ENCODE measurements around the gene BCOR. TPM values are rescaled to one million over a fixed set of nuclear protein-coding genes. Genes with fewer than 3 reads are reported as not detected.

BCOR gene
- total RNA-seq, 4 donors from 2014 or later, result 30.9 to 67.4 (median 42.4) TPM

- Histone ChIP-seq H3K9me3 (no peaks in the 10 kb centered on the region), H3K27me3 (no peaks in the 10 kb centered on the region), H3K27ac (no peak overlapping the region), H3K4me1 (no peaks in the 10 kb centered on the region), H3K36me3 (peaks cover 5 to 17% of the 10 kb centered on the region in 2 donors), H3K4me3 (replicated peaks in 1 of 3) (no peak overlapping the region)
- DNase-seq, result no peak
- intact Hi-C loops (cut with DNase I), result no loop called here
- TF ChIP-seq CTCF (IDR thresholded peaks at IDR 0.05) (no peak), POLR2A (IDR thresholded peaks at IDR 0.05) (no peak)
- 85 to 92% methylated on average over 12 to 13 of the region's 30 CpGs for WGBS, 2 donors
These were observed 35.8 kb downstream of the BCOR start for GRCh38 chrX:40061871-40062524.

GRCh38 chrX:40061005-40061404 is 36.8 kb downstream of the BCOR start:
- Histone ChIP-seq H3K27me3 (no peaks in the 10 kb centered on the region), H3K9me3 (no peaks in the 10 kb centered on the region), H3K27ac (no peak overlapping the region), H3K4me3 (replicated peaks in 1 of 3) (no peak overlapping the region), H3K36me3 (peaks cover 13 to 20% of the 10 kb centered on the region in 2 donors), H3K4me1 (no peaks in the 10 kb centered on the region)
- peak in 1 of 2 donors; percentile 7 for DNase-seq
- 82 to 89% methylated on average over 7 to 9 of the region's 10 CpGs for WGBS, 2 donors
- intact Hi-C loops (cut with DNase I), result no loop called here
- no peak for TF ChIP-seq CTCF (IDR thresholded peaks at IDR 0.05)
- TF ChIP-seq POLR2A (IDR thresholded peaks at IDR 0.05), result no peak

GRCh38 chrX:40060356-40060845 is 37.4 kb downstream of the BCOR start:
- Histone ChIP-seq H3K27ac (no peak overlapping the region), H3K36me3 (peaks cover 13 to 20% of the 10 kb centered on the region in 2 donors), H3K4me1 (no peaks in the 10 kb centered on the region), H3K4me3 (replicated peaks in 1 of 3) (no peak overlapping the region), H3K27me3 (no peaks in the 10 kb centered on the region), H3K9me3 (no peaks in the 10 kb centered on the region)
- TF ChIP-seq POLR2A (IDR thresholded peaks at IDR 0.05), result no peak
- no peak for TF ChIP-seq CTCF (IDR thresholded peaks at IDR 0.05)
- intact Hi-C loops (cut with DNase I), result no loop called here
- whole genome bisulfite sequencing, 2 donors, result 100% methylated on average over 1 to 5 of the region's 7 CpGs
- no peak for DNase-seq

GRCh38 chrX:40058719-40059118 is 39.0 kb downstream of the BCOR start:
- peaks cover 14 to 30% of the 10 kb centered on the region in 2 donors for H3K36me3 ChIP-seq
- intact Hi-C loops (cut with DNase I), result no loop called here
- TF ChIP-seq POLR2A (IDR thresholded peaks at IDR 0.05) (no peak), CTCF (IDR thresholded peaks at IDR 0.05) (no peak)
- peak in 1 of 2 donors; percentile 43 for DNase-seq
- H3K4me3 ChIP-seq (replicated peaks in 1 of 3), result no peak overlapping the region
- no peaks in the 10 kb centered on the region for H3K27me3 ChIP-seq
- no peaks in the 10 kb centered on the region for H3K9me3 ChIP-seq
- no peaks in the 10 kb centered on the region for H3K4me1 ChIP-seq
- WGBS, 2 donors, result 80 to 100% methylated on average over 2 to 9 of the region's 11 CpGs
- no peak overlapping the region for H3K27ac ChIP-seq

- TF ChIP-seq POLR2A (IDR thresholded peaks at IDR 0.05), result no peak
- no peak for TF ChIP-seq CTCF (IDR thresholded peaks at IDR 0.05)
- no peaks in the 10 kb centered on the region for H3K9me3 ChIP-seq
- H3K36me3 ChIP-seq, result peaks cover 23 to 32% of the 10 kb centered on the region in 2 donors
- no peaks in the 10 kb centered on the region for H3K4me1 ChIP-seq
- intact Hi-C loops (cut with DNase I), result no loop called here
- no peak overlapping the region for H3K27ac ChIP-seq
- WGBS, 2 donors, result 90 to 99% methylated on average over 5 to 7 of the region's 9 CpGs
- H3K4me3 ChIP-seq (replicated peaks in 1 of 3), result no peak overlapping the region
- no peaks in the 10 kb centered on the region for H3K27me3 ChIP-seq
- DNase-seq, result no peak
These were observed 40.4 kb downstream of the BCOR start for GRCh38 chrX:40057405-40057804.
